ENCODE results near the gene MPPED2.

The MPPED2 gene

DNA sequence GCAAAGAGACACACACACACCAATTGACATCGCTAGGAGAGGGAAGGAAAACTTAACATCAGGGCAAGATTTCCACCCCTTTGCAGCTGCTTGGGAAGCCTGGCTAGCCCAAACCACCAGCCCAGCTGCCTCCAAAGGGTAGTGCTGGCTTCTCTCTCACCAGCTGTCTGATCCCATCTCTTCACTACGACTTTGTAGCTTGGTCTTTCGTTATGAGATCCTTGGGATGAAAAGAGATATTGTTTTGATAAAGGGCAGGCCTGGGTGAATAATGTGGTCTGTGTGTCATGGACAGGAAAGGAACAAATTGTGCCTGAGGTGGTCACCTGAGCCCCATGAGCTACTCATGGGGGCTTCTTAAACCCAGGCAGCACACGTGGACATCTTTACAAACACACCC lies 161.3 kb downstream of the MPPED2 start:
- no peak for FAIRE-seq
- TF ChIP-seq POLR2AphosphoS5 (IDR thresholded peaks at IDR 0.05; ENCODE audit: low read depth, low read length) (no peak), POLR2A (IDR thresholded peaks at IDR 0.05; ENCODE audit: low read depth, low read length) (no peak), TAF1 (IDR thresholded peaks at IDR 0.05; ENCODE audit: borderline replicate concordance, low read depth, low read length) (no peak)
- DNase-seq (ENCODE audit: insufficient read length): no peak

DNA sequence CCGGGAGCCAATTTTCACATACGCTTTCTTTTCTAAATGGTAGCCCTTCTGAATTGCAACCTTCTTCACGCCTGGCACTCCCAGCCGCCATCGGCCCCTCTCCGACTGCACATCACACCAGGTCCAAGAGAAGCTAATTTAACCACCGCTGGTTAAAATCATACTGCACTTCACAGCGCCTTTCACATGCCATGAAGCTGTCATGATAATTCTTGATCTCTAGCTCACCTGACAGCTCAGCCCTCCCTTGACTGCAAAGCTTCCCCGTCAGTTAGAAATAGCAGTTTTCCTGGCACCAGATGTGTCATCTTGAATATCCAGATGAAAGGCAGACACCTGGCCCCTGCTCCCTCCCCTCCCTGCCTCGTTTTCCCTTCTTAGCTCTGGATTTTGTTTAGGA lies 161.8 kb downstream of the MPPED2 start:
- DNase-seq (ENCODE audit: insufficient read length) (no peak), FAIRE-seq (no peak)
- TF ChIP-seq POLR2AphosphoS5 (IDR thresholded peaks at IDR 0.05; ENCODE audit: low read depth, low read length): no peak
- TF ChIP-seq TAF1 (IDR thresholded peaks at IDR 0.05; ENCODE audit: borderline replicate concordance, low read depth, low read length): no peak
- no peak for TF ChIP-seq POLR2A (IDR thresholded peaks at IDR 0.05; ENCODE audit: low read depth, low read length)

DNA sequence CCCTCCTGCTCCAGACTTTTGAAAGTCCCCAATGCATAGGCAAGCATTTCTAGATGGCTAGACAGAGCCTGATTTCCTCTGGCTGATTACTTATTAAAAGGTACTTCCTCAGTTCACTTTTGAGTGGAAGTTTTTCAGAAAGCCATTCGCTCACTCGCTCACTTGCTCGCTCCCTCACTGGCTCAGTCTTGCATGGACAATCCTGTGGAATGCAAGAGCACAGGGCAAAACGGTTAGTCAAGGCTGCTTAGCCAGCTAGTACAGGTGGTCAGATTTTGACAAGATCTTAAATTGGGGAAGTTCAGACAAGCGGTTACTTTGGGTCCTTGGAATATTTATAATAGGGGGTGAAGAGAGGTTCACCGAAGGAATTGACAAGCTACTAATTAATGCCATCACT lies 162.3 kb downstream of the MPPED2 start:
- FAIRE-seq (no peak), DNase-seq (ENCODE audit: insufficient read length) (no peak)

DNA sequence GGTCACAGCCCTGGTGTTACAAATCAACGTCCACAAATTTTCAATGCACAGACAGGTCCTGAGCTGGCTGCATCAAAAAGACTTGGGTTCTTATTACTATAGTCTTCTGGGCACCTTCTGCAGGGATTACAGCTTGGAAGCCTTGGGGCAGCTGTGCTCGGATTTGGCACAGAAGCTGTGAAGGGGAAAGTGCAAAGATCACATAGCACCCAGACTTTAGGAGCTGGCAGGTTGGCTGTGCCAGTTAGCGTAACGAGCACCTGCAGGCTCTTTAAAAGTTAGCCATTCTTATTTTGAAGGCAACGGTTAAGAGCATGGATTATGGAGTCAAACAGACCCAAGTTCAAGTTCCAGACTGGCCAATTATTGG lies 162.9 kb downstream of the MPPED2 start:
- no peak for TF ChIP-seq POLR2AphosphoS5 (IDR thresholded peaks at IDR 0.05; ENCODE audit: low read depth, low read length)
- TF ChIP-seq POLR2A (IDR thresholded peaks at IDR 0.05; ENCODE audit: low read depth, low read length): no peak
- no peak for TF ChIP-seq TAF1 (IDR thresholded peaks at IDR 0.05; ENCODE audit: borderline replicate concordance, low read depth, low read length)
- no peak for DNase-seq (ENCODE audit: insufficient read length)
- FAIRE-seq: no peak

More for the DNA sequence above, 162.3 kb downstream of the MPPED2 start:
- no peak for TF ChIP-seq POLR2AphosphoS5 (IDR thresholded peaks at IDR 0.05; ENCODE audit: low read depth, low read length)
- no peak for TF ChIP-seq TAF1 (IDR thresholded peaks at IDR 0.05; ENCODE audit: borderline replicate concordance, low read depth, low read length)
- TF ChIP-seq POLR2A (IDR thresholded peaks at IDR 0.05; ENCODE audit: low read depth, low read length): no peak

DNA sequence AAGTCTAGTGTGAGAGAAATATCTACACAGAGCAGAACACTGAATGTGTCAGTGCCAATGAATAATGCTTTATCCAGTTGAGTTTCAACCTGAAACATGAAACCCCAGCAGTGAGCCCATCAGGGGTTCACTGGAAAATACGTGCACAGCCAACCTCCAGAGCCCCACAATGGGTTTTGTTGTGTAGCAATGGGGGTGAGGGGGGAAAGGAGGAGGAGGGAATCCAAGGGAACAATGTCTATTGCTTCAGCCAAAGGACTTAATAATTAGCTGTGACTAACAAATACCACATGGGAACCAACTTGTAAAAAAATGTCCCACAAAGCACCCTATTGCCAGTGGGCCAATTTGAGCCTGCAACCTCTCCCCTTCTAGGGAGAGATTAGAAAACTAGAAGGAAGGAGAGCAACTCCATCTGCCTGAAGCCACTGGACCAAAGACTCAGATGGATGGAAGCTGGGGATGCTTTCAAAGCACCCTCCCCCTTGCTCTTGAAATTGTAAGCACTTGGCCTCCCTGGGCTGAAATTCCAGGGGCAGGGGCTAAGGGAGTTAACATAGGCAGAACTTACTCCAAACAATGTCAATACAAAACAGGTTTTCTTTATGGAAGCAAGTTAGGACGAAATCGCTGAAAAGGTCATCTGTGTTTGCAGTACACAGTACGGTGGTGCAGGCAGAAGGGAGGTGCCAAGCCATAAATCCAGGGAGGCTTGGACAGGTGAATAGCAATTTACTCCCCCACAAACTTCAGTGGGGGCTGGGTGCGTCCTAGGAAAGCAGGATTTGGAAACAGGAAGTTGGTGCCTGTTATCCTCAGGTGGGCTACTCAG lies 163.5 kb downstream of the MPPED2 start:
- FAIRE-seq: no peak
- TF ChIP-seq TAF1 (IDR thresholded peaks at IDR 0.05; ENCODE audit: borderline replicate concordance, low read depth, low read length) (no peak), POLR2AphosphoS5 (IDR thresholded peaks at IDR 0.05; ENCODE audit: low read depth, low read length) (no peak), POLR2A (IDR thresholded peaks at IDR 0.05; ENCODE audit: low read depth, low read length) (no peak)
- DNase-seq (ENCODE audit: insufficient read length): no peak

DNA sequence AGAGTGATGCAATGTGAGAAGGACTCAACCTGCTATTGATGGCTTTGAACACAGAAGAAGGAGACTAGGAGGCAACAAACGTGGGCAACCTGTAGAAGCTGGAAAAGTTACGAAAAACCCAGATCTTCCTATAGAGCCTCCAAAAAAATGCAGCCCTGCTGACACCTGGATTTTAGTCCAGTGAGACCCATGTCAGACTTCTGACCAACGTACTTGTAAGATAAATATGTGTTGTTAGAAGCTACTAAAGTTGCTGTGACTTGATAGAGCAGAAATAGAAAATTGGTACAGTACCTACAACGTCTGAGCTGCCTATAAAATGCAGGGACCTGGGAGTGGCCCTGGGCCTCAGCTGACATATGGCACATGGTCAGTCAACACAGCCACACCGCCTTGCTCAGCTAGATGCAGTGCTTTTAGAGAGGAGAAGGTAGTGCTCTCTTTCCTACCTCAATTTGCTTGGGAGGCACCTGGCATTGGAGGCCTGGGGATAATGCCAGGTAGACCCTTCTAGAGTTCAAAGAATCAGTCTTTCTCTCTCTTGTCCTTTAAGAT lies 165.8 kb downstream of the MPPED2 start:
- DNase-seq (ENCODE audit: insufficient read length) (no peak), FAIRE-seq (no peak)
- TF ChIP-seq TAF1 (IDR thresholded peaks at IDR 0.05; ENCODE audit: borderline replicate concordance, low read depth, low read length) (no peak), POLR2AphosphoS5 (IDR thresholded peaks at IDR 0.05; ENCODE audit: low read depth, low read length) (no peak), POLR2A (IDR thresholded peaks at IDR 0.05; ENCODE audit: low read depth, low read length) (no peak)

DNA sequence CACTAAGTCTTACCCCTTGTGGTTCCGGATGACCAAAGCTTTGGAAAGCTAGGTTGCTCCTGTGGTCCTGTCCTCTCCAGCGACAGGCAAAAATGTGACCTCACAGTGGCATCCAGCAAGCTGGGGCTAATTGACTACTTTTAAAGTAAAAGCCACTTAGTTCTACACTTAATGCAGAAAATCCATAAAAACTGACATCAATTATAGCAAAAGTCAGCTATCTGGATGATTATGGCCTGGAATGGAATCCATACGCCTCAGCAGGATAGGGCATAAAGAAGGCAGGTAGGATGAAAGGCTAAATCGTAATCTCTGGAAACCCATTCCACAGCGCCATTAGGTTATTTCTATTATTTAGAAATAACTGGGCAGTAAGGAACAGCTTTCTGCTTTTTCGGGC lies 171.3 kb downstream of the MPPED2 start:
- no peak for DNase-seq (ENCODE audit: insufficient read length)
- TF ChIP-seq POLR2A (IDR thresholded peaks at IDR 0.05; ENCODE audit: low read depth, low read length) (no peak), POLR2AphosphoS5 (IDR thresholded peaks at IDR 0.05; ENCODE audit: low read depth, low read length) (no peak), TAF1 (IDR thresholded peaks at IDR 0.05; ENCODE audit: borderline replicate concordance, low read depth, low read length) (no peak)

DNA sequence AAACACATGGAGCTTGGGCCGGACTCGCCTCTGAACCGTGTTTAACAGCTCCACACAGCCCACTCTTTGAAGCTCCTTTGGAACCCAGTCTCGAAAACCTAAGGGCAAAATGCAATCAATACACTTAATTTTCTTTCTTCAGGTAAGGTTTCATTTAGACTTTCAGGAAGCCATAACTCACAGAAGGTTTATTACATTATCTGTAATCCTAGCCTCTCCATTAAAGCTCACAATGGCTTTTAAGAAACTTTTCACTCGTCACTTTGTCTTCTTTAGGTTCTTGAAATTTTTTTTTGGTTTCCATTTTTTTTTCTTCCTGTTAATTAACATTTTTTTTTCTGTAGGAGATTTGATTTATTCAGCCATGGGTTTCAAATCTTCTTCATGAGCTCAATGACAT lies 171.9 kb downstream of the MPPED2 start:
- FAIRE-seq (no peak), DNase-seq (ENCODE audit: insufficient read length) (no peak)
- TF ChIP-seq POLR2AphosphoS5 (IDR thresholded peaks at IDR 0.05; ENCODE audit: low read depth, low read length) (no peak), POLR2A (IDR thresholded peaks at IDR 0.05; ENCODE audit: low read depth, low read length) (no peak)

More for the DNA sequence above, 171.3 kb downstream of the MPPED2 start:
- FAIRE-seq: no peak

DNA sequence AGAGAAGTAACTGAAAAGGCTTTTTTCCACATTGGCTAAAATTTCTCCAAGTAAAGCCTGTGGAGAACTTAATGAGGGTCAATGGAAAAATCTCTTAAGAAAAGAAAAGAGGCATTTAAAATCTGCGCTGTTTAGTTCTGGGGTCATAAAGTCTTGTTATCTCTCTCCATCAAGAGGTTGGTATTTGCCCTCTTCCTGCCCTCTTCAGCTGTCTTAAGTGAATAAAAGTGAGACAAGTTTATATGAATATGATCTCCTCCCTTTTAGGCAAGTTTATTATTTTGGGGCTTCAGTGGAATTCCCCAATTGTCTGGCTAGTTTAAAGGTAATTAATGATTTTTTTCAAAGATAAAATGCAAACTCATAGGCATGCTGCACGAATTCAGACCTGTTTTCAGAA lies 173.6 kb downstream of the MPPED2 start:
- DNase-seq (ENCODE audit: insufficient read length): no peak
- TF ChIP-seq TAF1 (IDR thresholded peaks at IDR 0.05; ENCODE audit: borderline replicate concordance, low read depth, low read length) (no peak), POLR2A (IDR thresholded peaks at IDR 0.05; ENCODE audit: low read depth, low read length) (no peak), POLR2AphosphoS5 (IDR thresholded peaks at IDR 0.05; ENCODE audit: low read depth, low read length) (no peak)
- FAIRE-seq: no peak

DNA sequence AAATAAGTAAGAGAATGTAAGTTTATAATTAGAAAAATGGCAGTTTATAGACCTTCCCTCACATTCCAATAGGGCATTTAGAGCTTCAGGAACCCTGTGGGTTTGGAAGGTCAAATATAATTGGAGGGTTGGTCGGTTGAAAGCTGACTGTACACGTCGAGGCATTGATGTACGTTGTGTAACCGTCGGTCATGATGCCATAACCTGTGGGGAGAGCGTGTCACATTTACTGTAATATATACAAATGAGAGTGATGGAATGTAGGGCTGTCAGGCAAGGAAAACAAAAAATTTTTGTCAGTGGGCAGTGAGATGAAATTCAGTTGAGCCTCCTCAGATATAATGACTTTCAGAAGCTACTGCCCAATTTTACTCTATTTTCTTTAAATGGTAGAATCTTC lies 174.8 kb downstream of the MPPED2 start:
- no peak for FAIRE-seq
- no peak for TF ChIP-seq POLR2AphosphoS5 (IDR thresholded peaks at IDR 0.05; ENCODE audit: low read depth, low read length)
- TF ChIP-seq POLR2A (IDR thresholded peaks at IDR 0.05; ENCODE audit: low read depth, low read length): no peak
- TF ChIP-seq TAF1 (IDR thresholded peaks at IDR 0.05; ENCODE audit: borderline replicate concordance, low read depth, low read length): no peak
- no peak for DNase-seq (ENCODE audit: insufficient read length)

DNA sequence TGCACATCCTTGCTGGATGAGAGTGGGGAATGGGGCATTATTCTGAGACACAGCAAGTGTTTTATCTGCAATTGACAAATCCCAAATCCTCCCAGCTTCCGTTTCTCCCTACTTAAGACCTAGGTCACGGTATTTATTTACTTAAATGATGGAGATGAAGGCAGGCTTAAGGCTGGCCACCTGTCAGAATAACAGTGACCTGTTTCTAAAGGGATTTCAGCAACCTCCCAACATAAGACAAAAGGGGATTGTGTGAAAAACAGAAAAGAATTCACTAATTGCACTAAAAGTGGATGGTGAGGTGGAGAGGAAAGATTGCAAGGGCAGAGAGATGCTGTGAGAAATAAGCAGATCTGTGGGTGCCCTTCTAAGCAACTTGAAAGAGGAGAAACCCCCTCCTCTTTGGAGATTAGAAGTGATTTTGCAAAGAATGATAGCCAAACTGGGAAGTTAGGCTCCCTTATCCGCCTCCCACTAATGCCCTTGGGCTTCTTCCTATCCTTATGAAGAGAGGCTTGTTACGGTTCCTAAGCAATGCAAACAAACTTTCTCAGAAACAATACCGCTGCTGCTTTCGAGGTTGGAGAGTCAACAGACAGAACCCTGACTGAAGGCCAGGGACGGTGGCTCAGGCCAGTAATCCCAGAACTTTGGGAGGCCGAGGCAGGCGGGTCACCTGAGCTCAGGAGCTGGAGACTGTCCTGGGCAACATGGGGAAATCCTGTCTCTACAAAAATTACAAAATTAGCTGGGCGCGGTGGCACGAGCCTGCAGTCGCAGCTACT lies 179.0 kb downstream of the MPPED2 start:
- no peak for FAIRE-seq
- TF ChIP-seq POLR2A (IDR thresholded peaks at IDR 0.05; ENCODE audit: low read depth, low read length) (no peak), POLR2AphosphoS5 (IDR thresholded peaks at IDR 0.05; ENCODE audit: low read depth, low read length) (no peak), TAF1 (IDR thresholded peaks at IDR 0.05; ENCODE audit: borderline replicate concordance, low read depth, low read length) (no peak)
- DNase-seq (ENCODE audit: insufficient read length): no peak

Measured in GM12892 (cell line).